ENCODE results near the gene ADARB1.
A peak's percentile ranks its signal among the peaks of the same experiment; 100 is the strongest.

The ADARB1 gene

GRCh38 chr21:45056296-45056904 lies 18.0 kb upstream of the ADARB1 start:
- DNase-seq, result no peak

- no peak for DNase-seq
These were observed 17.3 kb upstream of the ADARB1 start for GRCh38 chr21:45056917-45057560.

DNA sequence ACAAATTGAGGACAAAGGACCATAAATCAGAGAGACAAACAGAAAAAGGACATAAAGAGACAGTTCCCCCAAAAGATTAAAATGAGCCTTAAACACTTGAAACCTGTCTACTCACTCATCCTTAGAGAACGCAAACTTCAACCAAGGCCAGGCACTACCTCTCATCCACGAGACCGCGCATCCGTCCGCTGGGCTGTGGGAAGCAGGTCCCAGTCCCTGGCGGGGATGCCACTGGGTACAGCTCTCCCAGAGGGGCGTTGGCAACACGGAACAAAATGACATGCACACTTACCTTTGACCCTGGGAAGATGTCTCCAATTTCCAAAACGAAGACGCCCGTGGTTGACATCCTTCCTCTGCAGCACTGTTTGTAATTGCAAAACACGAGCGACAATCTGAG lies 16.5 kb upstream of the ADARB1 start:
- DNase-seq, result no peak

- no peak for DNase-seq
These were observed 15.3 kb upstream of the ADARB1 start for GRCh38 chr21:45059121-45059520.

- no peak for DNase-seq
These were observed 14.3 kb upstream of the ADARB1 start for GRCh38 chr21:45060089-45060488.

GRCh38 chr21:45060675-45061311 lies 13.6 kb upstream of the ADARB1 start:
- DNase-seq, result no peak

DNA sequence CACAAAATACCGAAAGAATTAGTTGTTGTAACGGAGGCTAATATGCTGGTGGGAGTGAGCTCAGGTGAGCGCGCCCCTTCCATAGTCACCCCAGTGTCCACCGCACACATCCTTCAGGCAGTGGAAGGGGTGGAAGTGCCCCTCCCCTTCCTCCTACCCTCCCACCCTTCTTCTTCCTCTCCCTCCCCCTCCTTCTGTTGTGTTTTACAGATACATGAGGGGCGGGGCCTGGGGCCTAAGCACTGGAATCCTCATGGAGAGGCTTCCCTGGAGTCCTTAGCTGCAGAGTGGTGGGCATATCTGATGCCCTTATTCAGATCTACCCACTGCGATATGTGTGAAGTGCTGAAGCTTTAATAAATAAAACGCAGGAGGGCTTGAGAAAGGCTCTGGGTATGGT lies 10.3 kb upstream of the ADARB1 start:
- DNase-seq, result no peak

DNA sequence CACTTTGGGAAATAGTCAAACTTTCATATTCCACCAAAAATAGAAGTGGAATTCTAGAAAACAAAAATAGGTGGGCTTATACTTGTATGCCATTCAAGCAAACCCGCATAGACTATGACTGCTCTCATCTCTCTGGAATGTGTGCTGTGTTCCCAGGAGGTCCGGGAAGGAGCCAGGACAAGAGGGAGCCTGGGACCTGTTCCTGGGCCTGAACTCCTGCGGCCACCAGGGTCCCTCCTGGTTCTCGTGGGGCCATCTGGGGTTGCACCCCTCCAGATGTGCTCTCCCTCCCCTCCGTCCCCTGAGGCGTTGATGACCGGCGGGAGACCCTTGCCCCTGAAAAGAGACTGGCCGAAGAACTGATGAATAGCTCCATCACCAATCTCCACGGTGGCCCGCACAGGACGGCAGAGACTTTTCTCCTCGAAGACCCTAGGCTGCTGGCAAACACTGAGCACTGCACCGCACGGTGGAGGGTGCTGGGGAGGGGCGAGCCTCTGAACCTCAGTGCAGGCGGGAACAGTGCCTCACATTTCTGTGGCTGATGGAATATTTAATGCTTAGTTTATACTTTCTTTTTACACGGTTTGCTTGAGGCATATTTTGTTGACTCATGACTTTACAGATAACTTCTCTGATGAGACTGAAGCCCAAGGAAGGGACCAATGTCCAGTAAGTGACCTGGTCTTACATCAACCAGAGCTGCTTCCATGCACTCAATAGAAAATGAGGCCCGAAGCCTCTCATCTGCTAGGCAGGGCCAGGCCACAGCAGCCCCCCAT lies 9.6 kb upstream of the ADARB1 start:
- DNase-seq, result no peak

DNA sequence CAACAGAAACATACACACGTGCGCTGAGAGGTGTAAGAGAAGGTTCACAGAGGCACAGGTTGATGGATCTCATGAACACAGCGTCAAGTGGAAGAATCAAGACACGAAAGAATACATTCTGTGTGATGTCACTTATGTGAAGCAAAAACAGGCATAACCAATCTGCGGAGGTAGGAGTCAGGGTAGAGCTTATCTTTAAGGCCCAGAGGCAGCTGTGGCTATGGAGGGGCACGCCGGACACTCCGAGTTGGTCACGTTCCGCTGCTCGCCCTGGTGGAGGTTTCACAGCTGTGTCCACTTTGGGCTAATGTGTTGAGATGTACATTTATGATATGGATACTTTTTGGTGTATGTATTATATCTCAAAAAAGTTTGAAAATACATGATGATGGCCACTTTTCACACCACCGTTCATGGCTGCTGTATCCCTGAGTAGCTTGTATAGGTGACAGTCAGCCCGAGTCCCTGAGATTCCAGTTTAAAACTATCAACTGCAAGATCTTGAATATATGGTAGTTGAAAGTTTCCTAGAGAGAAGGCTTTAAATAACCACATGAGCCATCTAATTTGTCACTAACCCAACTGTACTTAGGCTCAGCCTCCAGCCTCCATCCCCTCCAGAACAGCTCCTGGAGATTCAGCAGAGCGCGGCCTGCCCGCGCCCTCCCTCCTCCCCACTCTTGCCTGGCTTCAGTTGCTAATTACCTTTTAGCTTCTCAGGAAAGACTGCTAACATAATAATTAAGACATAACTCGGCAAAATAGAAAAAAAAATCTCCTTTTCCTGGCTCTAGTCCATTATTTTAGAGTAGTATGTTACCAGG lies 6.7 kb upstream of the ADARB1 start:
- no peak for DNase-seq

DNA sequence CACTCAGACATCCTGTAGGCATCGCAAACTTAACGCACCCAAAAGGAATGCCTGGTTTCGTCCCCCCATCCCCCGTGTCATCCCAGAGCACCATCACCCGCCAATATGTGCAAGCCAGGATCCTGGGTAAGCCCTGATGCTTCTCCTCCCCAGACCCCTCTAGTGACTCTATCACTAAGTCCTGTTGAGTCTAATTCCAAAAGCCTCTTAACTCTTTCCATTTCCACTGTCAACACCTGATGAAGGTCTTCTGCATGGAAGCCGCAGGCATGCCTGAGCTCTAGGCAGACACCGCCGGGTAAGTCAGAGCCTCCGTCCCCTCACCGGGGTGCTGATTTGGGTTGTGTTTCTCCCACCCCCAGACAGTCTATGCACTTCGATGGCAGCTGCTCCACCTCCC lies 5.3 kb upstream of the ADARB1 start:
- DNase-seq, result no peak

DNA sequence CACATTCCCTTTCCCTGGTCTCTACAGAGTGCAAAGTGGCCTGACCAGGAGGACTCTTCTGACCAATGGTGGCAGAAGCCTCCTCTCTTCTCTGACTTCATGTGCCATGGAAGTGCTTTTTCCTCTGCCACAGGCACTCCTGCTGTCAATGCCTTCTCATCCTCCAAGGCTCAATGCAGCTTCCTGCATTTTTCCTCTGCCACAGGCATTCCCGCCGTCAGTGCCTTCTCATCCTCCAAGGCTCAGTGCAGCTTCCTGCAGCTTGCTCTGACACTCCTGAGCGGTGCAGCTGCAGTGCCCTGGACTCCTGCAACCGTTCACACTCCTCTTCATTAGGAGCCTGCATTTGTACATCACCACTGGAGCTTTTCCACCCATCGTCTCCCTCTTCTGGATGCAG lies 4.7 kb upstream of the ADARB1 start:
- no peak for DNase-seq

DNA sequence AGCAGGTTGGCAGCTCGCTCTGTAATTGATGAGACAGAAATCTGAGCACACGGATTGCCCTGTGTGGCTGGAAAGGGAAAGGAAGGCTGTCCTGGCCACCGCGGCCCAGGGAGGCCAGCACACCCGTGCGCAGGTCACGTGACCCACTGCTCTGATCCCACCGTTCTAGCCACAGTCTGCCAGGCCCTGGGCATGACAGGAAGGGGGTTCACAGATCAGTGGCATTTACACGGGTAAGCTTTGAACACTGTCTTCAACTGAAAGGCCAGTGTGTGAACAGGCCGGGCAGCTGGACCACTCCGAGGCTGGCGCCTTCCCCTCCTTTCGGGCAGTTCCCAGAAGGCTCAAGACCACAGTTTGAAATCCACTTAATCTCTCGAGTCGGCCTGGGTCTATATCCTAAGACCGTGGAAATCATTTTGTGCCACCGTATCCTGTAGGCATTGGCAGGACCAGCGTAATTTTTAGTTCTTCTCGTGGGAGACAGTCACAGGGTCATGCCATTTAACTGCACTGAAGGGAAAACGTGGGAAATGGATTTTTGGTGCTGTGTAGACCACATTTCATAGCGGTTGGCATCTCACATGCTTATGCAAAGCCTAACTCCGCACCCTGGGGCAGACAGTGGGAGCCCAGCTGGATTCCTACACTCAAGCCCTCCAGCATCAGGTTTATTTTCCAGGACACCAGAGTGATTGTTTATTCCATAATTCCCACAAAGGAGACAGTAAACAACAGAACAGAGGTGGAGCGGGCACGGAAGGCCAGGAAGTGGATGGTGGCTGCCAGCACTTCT lies 3.1 kb upstream of the ADARB1 start:
- DNase-seq, result no peak

- DNase-seq, result no peak
These were observed 2.3 kb upstream of the ADARB1 start for GRCh38 chr21:45071874-45072737.

DNA sequence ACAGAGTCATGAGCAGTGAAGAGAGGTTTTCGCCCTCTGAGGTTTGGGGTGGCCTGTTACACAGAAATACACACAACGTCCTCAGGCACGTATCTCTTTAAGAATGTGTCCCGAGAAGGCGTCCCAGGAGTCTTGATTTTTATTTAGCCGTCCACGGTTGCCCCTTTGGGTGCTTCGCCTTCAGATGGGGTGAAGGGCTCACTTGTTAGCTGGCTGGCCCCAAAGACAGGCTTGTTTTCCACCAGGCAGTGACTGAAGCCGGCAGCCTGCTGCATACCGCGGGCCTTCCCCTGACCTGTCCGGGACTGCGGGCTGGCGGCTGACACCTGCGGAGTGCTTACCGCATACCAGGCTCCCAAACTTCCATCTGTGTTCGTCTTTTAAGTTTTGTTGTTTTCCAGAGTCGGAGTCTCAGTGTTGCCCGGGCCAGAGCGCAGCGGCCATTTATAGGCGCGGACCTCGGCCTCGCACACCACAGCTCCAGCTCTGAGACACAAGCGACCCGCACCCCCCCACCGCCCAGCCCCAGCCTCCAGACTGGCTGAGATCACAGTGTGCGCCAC lies 1.6 kb upstream of the ADARB1 start:
- DNase-seq, result no peak

GRCh38 chr21:45073301-45074047 lies 906 bp upstream of the ADARB1 start:
- no peak for DNase-seq

DNA sequence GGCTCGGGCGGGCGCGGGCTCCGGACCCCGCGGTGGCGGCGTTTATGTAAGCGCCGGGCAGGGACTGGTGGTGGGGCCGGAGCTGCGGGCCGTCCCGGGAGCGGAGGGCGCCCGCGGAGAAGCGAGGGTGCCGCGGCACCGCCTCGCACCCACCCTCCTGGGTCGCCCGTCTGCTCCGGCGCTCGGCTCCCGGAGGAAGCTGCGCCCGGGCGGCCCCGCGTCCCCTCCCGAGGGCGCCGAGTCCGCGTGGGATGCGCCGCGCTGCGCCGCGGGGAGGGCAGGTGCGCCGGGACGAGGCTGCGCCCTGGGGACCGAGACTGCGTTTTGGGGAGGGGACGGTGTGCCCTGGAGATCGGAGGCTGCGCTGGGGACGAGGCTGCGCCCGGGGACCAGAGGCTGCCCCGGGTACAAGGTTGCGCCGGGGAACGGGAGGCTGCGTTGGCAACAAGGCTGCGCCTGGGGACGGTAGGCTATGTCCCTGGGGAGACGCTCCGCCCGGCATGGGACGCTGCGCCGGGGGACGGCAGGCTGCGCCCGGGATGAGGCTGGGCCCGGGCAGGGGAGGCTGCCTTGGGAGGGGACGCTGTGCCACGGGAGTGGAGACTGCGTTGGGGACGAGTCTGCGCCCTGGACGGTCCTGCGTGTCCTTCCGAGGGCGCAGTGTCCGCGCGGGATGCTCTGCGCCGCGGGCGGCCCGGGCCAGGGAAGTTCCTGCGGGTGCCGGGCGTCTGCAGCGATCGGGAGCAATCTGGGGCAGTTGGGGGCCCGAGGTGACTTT lies 627 bp downstream of the ADARB1 start:
- DNase-seq, result peak; percentile 18

DNA sequence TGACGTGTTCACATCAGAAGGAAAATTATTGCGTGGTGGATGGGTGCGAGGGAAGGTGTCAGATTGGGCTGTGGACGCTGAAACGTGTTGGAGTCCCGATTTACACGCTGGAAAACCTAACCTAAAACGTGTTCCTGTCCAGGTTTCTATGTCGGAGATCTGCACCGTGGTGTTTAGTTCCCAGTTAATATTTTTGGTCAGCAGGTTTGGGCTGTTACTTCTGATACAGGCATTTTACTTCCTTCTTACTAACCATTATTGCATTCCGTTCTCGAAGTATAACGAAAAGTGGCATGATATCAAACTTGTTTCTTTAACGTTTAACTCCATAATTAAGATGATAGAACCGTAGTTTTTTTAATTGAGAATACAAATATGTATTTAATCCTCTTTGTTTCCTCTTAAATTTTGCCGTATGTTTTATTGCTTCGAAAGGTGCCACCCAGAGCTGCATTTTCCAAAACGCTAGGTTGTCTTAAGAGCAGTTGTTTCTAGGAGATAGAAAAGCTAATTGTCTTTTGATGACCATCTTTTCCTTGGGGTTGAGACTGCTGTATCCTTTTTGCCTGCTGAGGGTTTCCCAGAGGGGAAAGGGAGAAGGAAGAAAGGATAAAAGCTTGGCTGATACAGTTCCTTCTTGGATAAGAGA lies 1.3 kb downstream of the ADARB1 start:
- no peak for DNase-seq

DNA sequence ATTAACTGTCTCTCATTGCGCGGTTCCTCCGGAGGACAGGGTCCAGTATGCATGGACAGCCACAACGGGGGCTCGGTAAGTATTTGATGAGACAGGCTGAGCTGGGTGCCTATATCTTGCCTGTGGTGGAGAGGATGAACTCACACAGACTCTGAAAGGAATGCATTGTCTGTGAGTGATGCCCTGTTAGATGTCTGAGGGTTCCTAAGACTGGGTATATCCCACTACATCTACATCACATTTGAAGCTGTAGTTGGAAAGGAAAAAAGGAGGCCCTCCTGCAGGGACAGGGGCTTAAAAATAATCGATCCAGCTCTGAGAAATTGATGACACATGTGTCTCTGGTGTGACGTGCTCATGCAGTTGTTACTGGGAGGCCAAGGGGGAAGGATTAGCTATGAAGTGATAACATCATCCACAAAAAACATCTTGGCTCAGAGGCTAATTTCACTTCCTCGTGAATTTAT lies 1.9 kb downstream of the ADARB1 start:
- DNase-seq, result no peak
